ENCODE results near the gene TNFRSF13B.

- TF ChIP-seq EZH2phosphoT487 (IDR thresholded peaks at IDR 0.05; ENCODE audit: borderline replicate concordance, low read depth) (no peak), CTCF (IDR thresholded peaks at IDR 0.05) (no peak), TEAD4 (IDR thresholded peaks at IDR 0.05; ENCODE audit: borderline replicate concordance, insufficient read depth) (no peak), PBX3 (IDR thresholded peaks at IDR 0.05) (no peak), RAD21 (IDR thresholded peaks at IDR 0.05; ENCODE audit: low read length) (no peak), RCOR1 (IDR thresholded peaks at IDR 0.05; ENCODE audit: low read length) (no peak), MAX (IDR thresholded peaks at IDR 0.05; ENCODE audit: low read depth) (no peak), FOXM1 (IDR thresholded peaks at IDR 0.05; ENCODE audit: low read depth) (no peak)
These were observed 59.6 kb downstream of the TNFRSF13B start for GRCh38 chr17:16912021-16912962.
